GM21528 (cell line): ENCODE data around the gene RBBP8NL.
"Not testable (repeated sequence)": the region's sequence is repeated elsewhere in the genome, so short reads cannot be mapped to it uniquely, and the experiment has no call there.

ENCODE experiments used
- ATAC-seq: cut with Tn5 transposase; IDR thresholded peaks from one replicate; pipeline ENCODE4 v1.9.1; 2021; ENCODE audit warnings: mild to moderate bottlenecking, moderate library complexity; ENCODE audit not compliant: unreplicated experiment, low FRiP score

Gene RBBP8NL

DNA sequence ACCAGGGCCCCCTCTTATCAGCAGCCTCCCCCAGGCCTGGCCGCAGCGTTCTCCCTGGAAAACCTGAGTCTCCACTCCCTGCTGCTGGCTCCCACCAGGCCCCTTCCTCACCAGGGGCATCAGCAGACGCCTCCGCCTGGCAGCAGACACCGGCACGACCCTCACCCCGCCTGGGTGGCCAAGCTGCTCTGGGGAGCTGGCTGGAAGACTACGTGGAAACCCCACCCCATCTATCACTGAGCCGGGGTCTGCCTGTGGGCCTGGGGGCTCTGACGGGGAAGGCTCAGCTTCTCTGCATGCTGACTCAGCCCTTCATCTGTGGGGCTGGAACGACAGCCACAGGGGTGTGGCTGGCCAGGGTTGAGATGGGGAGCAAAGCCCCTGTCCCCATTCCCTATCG is 19.1 kb upstream of the RBBP8NL start:
- ATAC-seq, result no peak

DNA sequence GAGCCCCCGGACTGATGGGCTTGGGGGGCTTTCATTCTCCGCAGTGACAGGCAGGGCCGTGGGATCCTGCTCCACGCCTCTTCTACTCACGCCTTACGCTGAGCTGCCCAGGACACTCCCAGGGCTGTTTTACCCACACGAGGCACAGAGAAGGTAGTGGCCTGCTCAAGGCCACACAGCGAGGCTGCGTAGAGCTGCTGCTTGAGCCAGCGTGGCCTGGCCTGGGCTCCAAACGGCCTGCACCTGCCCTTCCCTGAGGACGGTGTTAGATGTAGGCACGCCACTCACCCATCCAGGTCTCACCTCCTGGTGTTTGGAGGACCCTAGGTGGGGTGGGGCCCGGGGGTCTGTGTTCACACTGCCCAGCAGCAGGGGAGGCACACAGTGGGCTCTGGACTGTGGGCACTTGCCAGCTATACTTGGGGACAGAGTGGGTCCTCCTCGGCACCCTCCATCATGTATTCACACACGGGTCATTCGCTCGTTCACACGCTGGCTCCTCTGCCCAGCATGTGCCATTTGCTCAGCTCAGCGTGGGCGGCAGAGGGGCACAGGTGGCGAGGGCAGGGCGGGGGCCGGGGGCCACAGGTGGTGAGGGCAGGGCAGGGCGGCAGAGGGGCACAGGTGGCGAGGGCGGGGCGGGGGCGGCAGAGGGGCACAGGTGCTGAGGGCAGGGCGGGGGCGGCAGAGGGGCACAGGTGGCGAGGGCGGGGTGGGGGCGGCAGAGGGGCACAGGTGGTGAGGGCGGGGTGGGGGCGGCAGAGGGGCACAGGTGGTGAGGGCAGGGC is 18.4 kb upstream of the RBBP8NL start:
- no peak for ATAC-seq

GRCh38 chr20:62444286-62444685 is 16.9 kb upstream of the RBBP8NL start:
- no peak for ATAC-seq

DNA sequence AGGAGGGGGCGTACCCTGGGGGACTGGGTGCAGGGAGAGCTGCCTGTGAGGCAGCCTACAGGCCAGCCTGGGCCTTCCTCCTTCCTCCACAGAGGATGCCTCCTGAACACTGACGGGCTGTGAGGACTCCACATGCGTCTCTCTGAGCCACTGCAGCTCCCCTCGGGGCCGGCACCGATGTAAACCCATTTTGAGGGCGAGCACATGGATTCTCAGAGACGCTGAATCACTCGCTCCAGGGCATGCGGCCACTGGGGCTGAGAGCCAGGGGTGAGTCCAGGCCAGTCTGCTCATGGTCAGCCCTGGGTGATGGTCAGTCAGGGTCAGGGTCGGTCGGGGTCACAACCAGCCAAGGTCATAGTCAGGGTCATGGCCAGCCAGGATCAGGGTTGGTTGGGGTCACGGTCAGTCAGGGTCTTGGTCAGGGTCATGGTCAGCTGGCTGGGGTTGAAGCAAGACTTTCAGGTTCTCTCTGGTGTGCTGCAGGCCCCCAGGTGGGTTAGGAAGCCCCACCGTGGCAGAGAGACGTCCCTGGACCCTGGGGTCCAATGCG is 14.7 kb upstream of the RBBP8NL start:
- ATAC-seq, result no peak

- no peak for ATAC-seq
These were observed 11.9 kb upstream of the RBBP8NL start for GRCh38 chr20:62439218-62439617.

DNA sequence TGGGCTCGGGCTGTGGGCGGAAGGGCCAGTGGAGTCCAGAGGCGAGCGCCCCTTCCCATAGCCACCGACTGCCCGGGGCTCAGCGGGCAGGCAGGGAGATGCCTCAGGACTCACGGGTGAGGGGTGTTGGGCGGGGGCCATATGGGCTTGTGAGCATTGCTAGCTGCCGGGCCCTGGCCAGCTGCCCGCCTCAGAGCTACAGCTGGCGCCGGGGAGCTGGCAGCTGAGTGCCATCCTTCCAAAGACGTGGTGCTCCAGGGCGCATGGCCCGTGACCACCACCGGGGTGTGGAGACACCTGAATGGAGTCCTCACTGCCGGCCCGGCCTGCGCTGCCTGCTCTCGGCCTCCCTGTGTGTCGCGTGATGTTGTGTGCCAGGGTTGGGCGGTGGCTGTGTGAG is 10.6 kb upstream of the RBBP8NL start:
- no peak for ATAC-seq

GRCh38 chr20:62437496-62437895 is 10.2 kb upstream of the RBBP8NL start:
- ATAC-seq, result no peak

GRCh38 chr20:62436692-62437091 is 9.4 kb upstream of the RBBP8NL start:
- ATAC-seq, result no peak

DNA sequence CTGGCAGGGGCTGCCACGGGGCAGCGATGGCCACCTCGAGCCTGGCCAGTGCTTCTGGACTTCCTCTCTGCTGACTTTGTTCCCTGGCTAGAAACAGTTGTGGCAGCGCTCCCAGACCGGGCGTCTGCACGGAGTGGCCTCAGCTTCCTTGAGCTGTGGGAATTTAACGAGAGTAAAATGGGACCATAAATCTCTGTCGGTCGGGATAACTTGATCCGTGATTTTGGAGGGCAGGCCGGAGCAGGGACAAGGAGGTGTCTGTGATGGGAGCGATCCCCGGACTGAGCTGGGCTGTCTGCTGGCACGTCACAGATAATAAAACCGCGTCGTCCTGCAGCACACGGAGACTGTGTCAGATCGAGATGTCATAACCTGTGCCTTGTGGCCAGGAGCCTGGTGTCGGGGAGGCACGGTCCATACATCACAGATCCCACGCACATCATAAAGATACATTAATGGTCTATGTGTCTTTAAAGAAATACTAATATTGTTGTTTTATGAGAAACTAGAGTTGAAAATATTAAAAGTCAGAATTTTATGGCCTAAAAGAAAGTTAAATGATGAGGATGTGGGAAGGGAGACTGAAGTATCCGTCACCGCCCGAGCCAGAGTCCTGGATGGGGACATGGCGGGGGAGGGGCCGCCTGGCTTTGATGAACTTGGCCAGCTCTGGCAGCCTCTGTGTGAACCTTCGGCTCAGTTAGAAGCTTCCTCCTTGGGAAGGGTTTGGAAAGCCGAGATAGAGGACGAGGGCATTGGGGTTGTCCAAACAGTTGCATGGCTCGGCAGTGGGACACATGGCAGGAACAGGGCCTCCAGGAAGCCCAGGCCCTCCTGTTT is 6.5 kb upstream of the RBBP8NL start:
- ATAC-seq, result no peak

GRCh38 chr20:62430866-62431447 is 3.6 kb upstream of the RBBP8NL start:
- ATAC-seq, result no peak

- ATAC-seq, result no peak
These were observed 3.0 kb upstream of the RBBP8NL start for GRCh38 chr20:62430311-62430853.

- no peak for ATAC-seq
These were observed 2.3 kb upstream of the RBBP8NL start for GRCh38 chr20:62429455-62430310.

DNA sequence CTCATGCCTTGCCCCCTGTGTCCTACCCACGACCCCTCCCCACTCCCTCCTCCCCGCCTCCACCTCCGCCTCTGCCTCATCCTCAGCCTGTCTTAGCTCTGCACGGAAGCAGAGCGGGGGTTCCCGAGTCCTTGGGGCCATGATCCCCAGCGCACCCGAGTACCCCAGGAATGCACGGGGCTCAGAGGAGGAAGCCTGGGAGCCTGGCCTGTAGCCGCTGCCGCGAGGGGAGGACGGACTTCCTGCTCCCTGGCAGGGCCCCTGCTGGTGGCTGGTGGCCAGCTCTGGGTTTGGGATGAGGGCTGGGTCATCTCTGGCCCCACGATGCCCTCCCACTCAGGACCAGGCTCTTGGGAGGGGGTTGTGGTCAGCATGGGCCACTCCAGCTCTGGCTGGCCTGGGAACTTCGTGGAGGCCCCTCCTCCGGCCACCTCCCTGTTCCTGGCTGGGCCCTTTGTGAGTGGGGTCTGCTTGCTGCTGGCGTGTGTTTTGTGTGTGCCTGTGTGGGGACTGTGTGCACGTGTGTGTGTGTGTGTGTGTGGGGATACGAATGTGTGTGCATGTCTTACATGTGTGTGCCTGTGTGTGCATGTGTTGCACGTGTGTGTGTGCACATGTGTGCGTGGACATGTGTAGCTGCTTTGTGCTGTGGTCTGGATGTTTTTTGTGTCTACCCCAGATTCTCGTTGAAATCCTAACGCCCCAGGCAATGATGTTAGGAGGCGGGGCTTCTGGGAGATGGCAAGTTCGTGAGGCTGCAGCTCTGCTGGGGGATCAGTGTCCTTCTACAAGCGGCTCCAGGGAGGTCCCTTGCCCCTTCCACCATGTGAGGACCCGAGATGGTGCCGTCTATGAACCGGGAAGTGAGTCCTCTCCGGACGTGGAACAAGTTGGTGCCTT is 1.3 kb upstream of the RBBP8NL start:
- ATAC-seq, result no peak

DNA sequence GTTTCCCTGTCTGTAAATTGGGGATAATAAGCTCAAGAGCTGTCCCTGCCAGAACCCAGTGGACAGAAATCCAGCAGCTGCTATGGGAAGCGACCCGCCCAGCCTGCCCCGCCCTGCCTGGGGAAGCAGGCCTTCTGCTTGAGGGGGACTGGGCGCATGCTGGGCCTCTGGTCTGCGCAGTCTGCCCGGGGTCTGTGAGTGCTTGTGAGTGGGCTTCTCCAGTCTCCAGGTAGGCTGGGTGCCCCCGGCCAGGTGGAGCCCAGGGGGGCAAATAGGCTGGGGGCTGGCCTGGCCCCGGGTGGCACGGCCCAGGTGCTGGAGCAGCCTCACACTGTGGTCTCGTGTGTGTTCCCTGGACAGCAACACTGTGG is 648 bp upstream of the RBBP8NL start:
- no peak for ATAC-seq

DNA sequence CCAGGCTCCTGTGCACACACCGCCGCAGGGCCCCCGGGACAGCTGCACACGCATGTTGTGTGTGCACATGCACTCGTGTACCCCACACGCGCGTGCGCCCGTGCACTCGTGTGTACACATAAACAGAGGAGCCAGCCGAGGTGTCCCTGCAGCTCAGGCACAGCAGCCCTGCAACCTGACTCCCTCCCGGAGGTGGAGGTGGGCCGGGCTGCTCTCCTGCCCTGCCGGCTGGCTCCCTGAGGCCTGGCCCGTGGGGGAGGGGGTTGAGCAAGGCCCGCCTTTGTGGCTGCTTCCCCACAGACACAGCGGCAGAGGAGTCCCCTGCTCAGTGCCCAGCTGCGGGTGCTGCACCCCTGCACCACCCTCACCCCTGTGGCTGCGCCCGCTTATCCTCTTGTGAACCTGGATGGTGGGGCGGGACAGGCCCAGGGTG is 624 bp downstream of the RBBP8NL start:
- no peak for ATAC-seq

DNA sequence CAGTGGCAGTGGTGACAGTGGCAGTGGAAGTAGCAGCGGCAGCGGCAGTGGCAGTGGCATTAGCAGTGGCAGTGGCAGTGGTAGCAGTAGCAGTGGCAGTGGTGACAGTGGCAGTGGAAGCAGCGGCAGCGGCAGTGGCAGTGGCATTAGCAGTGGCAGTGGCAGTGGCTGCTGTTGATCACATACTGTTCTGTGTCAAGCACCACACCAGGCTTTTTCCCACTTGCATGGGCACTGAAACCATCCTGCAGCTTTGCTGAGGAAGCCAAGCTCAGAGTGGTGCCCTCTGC is 1.3 kb downstream of the RBBP8NL start:
- ATAC-seq, result not testable (repeated sequence)

- no peak for ATAC-seq
These were observed 1.9 kb downstream of the RBBP8NL start for GRCh38 chr20:62425281-62426058.
